SW 1271 (cell line): Measurements from ENCODE around the gene RNU11.
"Not testable (repeated sequence)": the region's sequence is repeated elsewhere in the genome, so short reads cannot be mapped to it uniquely, and the experiment has no call there.

ENCODE experiments used
- DNase-seq, 2 experiments: peaks; one replicate each; lab custom pipeline; 2025; lab: John Stamatoyannopoulos, UW

The RNU11 gene

GRCh38 chr1:28663871-28664470 is 15.6 kb downstream of the RNU11 start:
- no peak for DNase-seq

GRCh38 chr1:28666806-28667205 is 18.4 kb downstream of the RNU11 start:
- DNase-seq = no peak

GRCh38 chr1:28668191-28668955 is 20.0 kb downstream of the RNU11 start, which contains the start of gene GMEB1:
Gene GMEB1 (plus strand): TSS chr1:28668784. CDS start chr1:28683613, 14,829 bp downstream.
- DNase-seq = peak; percentile 13 to 65

DNA sequence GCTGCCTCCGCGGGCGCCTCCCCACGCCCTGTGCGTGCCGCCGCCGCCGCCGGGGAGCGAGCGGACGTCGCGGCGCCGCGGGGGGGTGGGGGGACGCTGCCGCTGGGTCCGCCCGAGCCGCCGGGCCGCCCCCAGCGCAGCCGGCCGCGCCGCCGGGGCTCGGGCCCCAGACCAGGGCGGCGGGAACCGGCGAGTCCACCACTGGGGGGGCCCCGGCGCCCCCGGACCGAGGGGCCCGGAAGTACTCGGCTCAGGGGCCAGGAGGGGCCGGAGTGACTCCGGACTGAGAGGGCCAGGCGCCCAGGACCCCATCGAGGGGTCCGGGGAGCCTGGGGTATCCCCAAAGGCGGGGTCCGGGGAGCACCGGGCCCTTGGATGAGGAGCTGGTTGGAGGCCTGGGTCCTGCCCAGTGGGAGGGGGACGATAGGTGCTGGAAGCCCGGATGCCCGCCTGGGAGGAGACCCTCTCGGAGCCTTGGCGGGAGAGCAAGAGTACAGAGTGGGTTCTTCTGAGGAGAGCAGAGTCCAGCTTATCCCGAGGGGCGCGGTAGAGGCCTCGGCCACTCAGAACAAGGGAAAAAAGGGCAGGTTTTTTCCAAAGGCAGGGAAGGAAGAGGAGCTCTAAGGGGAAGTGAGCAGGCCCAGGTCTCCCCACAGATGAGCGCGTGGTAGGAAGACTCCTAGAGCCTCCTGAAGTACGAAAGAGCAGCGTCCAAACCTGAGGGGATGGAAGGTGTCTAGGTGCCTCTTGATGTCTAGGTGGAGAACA is 20.7 kb downstream of the RNU11 start:
- peak in 1 of 2 experiments; percentile 54 for DNase-seq

DNA sequence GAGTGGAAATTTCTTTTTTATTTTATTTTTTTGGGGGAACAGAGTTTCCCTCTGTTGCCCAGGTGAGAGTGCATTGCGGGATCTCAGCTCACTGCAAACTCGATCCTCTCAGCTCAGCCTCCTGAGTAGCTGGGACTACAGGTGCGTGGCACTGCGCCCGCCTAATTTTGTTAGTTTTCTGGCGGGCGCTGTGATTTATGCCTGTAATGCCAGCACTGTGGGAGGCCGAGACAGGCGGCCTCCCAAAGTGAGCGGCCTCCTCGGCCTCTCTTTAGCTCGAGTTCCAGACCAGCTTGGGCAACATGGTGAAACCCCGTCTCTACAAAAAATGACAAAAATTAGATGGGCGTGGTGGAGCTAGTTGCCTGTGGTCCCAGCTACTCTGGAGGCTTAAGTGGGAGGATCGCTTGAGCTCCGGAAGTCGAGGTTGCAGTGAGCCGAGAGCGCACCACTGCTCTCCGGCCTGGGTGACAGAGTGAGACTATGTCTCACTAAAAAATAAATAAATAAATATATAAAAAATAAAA is 22.9 kb downstream of the RNU11 start:
- DNase-seq = no peak

- not testable (repeated sequence) for DNase-seq
Observed at GRCh38 chr1:28672971-28673370, 24.6 kb downstream of the RNU11 start.

DNA sequence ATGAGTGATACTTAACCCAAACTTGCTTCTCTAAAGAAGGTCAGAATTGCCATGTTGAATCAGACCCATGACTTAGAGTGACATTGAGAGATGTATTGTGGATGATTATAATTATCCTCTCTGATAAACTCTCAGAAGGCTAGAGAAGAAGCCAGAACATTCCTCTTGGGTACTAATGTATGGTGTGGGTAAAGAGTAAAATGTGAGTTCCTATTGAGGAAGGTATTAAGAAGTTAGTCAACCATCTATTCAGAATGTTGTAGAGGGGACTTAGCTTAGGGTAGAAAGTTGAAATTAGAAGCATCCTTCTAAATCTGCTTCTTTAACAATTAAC is 27.5 kb downstream of the RNU11 start:
- no peak for DNase-seq

DNA sequence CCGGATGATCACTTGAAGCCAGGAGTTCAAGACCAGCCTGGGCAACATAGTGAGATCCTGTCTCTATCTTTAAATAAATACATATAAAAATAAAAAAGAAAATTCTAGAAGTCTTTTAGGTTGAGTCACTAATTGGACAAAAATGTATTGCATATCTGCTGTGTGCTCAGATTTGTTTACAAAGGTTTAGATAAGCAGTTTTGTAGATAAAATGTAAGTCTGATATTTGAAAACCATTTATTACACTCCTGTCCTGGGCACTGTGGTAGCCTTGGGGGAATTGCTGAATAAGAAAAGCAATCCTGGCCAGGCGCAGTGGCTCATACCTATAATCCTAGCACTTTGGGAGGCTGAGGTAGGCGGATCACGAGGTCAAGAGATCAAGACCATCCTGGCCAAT is 31.8 kb downstream of the RNU11 start:
- no peak for DNase-seq

GRCh38 chr1:28682840-28683239 is 34.4 kb downstream of the RNU11 start:
- DNase-seq = no peak

- DNase-seq = no peak
Observed at GRCh38 chr1:28684937-28685336, 36.5 kb downstream of the RNU11 start.

- not testable (repeated sequence) for DNase-seq
Observed at GRCh38 chr1:28691627-28692026, 43.2 kb downstream of the RNU11 start.
